WERI-Rb-1 (cell line): ENCODE measurements around the gene CASTOR1.
A peak's percentile ranks its signal among the peaks of the same experiment; 100 is the strongest.

Source experiments
- DNase-seq: peaks from one replicate; pipeline ENCODE4 v3.0.0-alpha.2; 2020
- H3K27ac ChIP-seq: fragments of 250-450 bp; sonication (Bioruptor Pico); 2 replicates; pipeline ENCODE4 v1.5.1; 2020; ENCODE audit warnings: mild to moderate bottlenecking, moderate library complexity
- H3K27me3 ChIP-seq: fragments of 250-450 bp; sonication (Bioruptor Pico); 2 replicates; pipeline ENCODE4 v1.5.1; 2021; ENCODE audit warnings: mild to moderate bottlenecking, low read depth, moderate library complexity; ENCODE audit not compliant: insufficient read depth, severe bottlenecking
- H3K36me3 ChIP-seq: fragments of 250-450 bp; sonication (Bioruptor Pico); 2 replicates; pipeline ENCODE4 v1.5.1; 2020; ENCODE audit warnings: mild to moderate bottlenecking, moderate library complexity
- H3K4me3 ChIP-seq: 2 replicates; pipeline ENCODE4 v1.5.1; 2011; ENCODE audit warnings: low read depth, mild to moderate bottlenecking, control low read depth, low read length
- H3K9me3 ChIP-seq: fragments of 250-450 bp; sonication (Bioruptor Pico); 2 replicates; pipeline ENCODE4 v1.5.1; 2021; ENCODE audit warnings: mild to moderate bottlenecking, moderate library complexity; ENCODE audit not compliant: severe bottlenecking
- CTCF ChIP-seq: IDR thresholded peaks from 2 replicates; pipeline ENCODE4 v1.5.1; 2011; ENCODE audit warnings: low read depth, mild to moderate bottlenecking, control low read depth, inconsistent platforms, low read length

The CASTOR1 gene

GRCh38 chr22:30288419-30289140 lies 725 bp downstream of the CASTOR1 start:
- peaks cover 21% of the 10 kb centered on the region for H3K36me3 ChIP-seq
- peak overlapping the region; percentile 71 for H3K4me3 ChIP-seq
- no peak for TF ChIP-seq CTCF
- DNase-seq, result no peak
- no peaks in the 10 kb centered on the region for H3K9me3 ChIP-seq
- H3K27me3 ChIP-seq, result no peaks in the 10 kb centered on the region
- H3K27ac ChIP-seq, result no peak overlapping the region

DNA sequence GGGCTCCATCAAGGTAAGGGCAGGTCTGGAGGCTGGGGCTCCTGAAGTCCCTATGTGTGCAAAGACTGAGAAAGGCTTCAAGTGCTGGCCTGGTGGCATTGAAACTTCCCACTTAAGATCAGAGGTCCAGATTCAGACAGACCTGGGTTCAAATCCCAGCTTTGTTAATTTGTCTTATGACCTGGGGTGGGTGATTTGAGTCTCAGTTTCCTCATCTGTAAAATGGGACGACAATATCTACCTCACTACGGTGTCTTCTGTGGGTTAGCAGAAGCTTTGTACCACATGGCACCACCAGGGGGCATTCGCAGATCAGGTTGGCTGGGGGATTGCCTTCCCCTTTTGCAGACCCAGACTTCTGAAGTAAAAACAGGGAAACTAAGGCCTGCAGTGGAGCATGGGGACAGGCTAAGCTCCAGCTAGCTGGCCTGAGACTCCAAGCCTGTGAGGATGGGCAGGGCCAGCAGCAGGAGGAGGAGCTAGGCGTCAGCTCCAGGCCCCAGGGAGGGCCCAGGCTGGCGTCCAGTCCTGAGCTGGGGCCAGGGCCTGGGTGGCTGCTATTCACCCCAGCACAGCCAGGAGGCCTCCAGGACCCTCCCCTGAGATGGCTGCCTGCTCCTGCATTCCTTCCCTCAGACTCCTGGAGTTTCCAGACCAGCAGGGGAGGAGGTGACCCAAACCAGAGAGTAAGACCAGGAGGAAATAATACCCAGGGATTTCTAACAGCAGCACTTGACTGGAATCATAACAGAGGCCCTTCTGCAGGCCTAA lies 1.5 kb downstream of the CASTOR1 start:
- TF ChIP-seq CTCF, result peak; percentile 64
- Histone ChIP-seq H3K4me3 (no peak overlapping the region), H3K36me3 (peaks cover 13% of the 10 kb centered on the region), H3K27me3 (no peaks in the 10 kb centered on the region), H3K9me3 (no peaks in the 10 kb centered on the region), H3K27ac (no peak overlapping the region)
- peak; percentile 84 for DNase-seq

- peaks cover 7% of the 10 kb centered on the region for H3K36me3 ChIP-seq
- peak; percentile 93 for TF ChIP-seq CTCF
- H3K27me3 ChIP-seq, result no peaks in the 10 kb centered on the region
- H3K4me3 ChIP-seq, result no peak overlapping the region
- no peaks in the 10 kb centered on the region for H3K9me3 ChIP-seq
- no peak overlapping the region for H3K27ac ChIP-seq
- peak; percentile 85 for DNase-seq
These were observed 2.3 kb downstream of the CASTOR1 start for GRCh38 chr22:30286813-30287647.

DNA sequence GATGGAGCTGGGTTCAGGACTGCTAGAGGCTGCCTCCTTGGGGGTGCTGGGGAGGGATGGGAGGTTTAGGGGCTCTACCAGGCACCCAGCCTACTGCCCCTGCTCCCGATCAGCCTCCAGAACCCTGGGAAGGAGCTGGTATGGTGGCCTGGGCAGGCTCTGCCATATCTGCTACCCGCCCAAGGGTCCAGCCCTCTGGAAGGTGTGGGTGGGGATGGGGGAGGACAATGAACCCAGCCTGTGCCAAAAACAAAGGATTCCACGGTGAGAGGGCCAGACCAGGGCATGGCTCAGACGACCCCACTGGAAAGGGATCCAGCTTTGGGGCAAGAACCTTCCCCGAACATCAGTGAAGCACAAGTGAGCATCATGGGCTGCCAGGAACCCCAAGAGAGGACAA lies 3.0 kb downstream of the CASTOR1 start:
- no peaks in the 10 kb centered on the region for H3K27me3 ChIP-seq
- no peaks in the 10 kb centered on the region for H3K9me3 ChIP-seq
- no peak overlapping the region for H3K4me3 ChIP-seq
- DNase-seq, result no peak
- peaks cover 3% of the 10 kb centered on the region; the same call in 1 of the 2 replicates for H3K36me3 ChIP-seq
- TF ChIP-seq CTCF, result no peak
- no peak overlapping the region for H3K27ac ChIP-seq

- no peak overlapping the region for H3K27ac ChIP-seq
- no peak overlapping the region for H3K4me3 ChIP-seq
- no peak for TF ChIP-seq CTCF
- H3K9me3 ChIP-seq, result no peaks in the 10 kb centered on the region
- no peaks in the 10 kb centered on the region for H3K36me3 ChIP-seq
- no peaks in the 10 kb centered on the region for H3K27me3 ChIP-seq
- no peak for DNase-seq
These were observed 3.5 kb downstream of the CASTOR1 start for GRCh38 chr22:30285846-30286200.
